Uterus (tissue), 2 donors: ENCODE results near the gene BOD1L2.

Experiments
- POLR2A ChIP-seq, 2 donors: fragments of 450-650 bp; IDR thresholded peaks; one replicate each; pipeline ENCODE4 v1.6.1; 2016; ENCODE audit warnings: antibody characterized with exemption in 2 of 2, mild to moderate bottlenecking in 1 of 2, moderate library complexity in 1 of 2
- TF ChIP-seq, protein P1 (sequence below), 4 experiments: fragments of 200-600 bp in 2 of 4; fragments of 450-650 bp in 2 of 4; sonication (generic) in 2 of 4; IDR thresholded peaks; one replicate each; pipeline ENCODE4 v1.5.1; 2016 to 2019; ENCODE audit warnings: antibody characterized with exemption in 4 of 4, mild to moderate bottlenecking in 2 of 4, moderate library complexity in 1 of 4

DNA sequence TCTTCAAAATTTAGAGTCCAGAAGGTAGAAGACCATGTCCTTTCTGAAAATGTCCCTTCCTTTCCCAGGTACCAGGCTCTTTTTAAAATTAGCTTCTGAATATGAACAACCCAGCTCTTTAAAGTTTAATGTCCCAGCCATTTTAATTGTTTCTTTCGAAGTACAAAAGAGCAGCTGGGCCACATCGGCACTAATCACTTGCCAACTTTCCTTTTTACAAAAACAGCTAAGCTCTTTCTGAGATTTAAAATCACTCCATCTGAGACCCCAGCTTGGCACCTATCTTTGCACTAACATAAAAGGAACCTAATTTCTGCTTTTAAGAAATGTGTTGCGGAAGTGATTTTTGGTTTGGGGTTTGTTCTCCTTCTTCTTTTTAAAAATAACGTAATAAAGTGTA lies 2.6 kb downstream of the BOD1L2 start:
- TF ChIP-seq, protein P1, sequence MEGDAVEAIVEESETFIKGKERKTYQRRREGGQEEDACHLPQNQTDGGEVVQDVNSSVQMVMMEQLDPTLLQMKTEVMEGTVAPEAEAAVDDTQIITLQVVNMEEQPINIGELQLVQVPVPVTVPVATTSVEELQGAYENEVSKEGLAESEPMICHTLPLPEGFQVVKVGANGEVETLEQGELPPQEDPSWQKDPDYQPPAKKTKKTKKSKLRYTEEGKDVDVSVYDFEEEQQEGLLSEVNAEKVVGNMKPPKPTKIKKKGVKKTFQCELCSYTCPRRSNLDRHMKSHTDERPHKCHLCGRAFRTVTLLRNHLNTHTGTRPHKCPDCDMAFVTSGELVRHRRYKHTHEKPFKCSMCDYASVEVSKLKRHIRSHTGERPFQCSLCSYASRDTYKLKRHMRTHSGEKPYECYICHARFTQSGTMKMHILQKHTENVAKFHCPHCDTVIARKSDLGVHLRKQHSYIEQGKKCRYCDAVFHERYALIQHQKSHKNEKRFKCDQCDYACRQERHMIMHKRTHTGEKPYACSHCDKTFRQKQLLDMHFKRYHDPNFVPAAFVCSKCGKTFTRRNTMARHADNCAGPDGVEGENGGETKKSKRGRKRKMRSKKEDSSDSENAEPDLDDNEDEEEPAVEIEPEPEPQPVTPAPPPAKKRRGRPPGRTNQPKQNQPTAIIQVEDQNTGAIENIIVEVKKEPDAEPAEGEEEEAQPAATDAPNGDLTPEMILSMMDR (IDR thresholded peaks at IDR 0.05): no peak
- no peak for TF ChIP-seq POLR2A (IDR thresholded peaks at IDR 0.05)
